HG03095 (cell line): Measurements from ENCODE around the gene CDAN1.
"Not testable (repeated sequence)": the region's sequence is repeated elsewhere in the genome, so short reads cannot be mapped to it uniquely, and the experiment has no call there.

ENCODE experiments used
- ATAC-seq: cut with Tn5 transposase; IDR thresholded peaks from one replicate; pipeline ENCODE4 v1.9.1; 2021; ENCODE audit warnings: moderate library complexity; ENCODE audit not compliant: unreplicated experiment

Gene CDAN1

GRCh38 chr15:42710662-42711061, 26.3 kb downstream of the CDAN1 start:
- no peak for ATAC-seq

- no peak for ATAC-seq
Measured at GRCh38 chr15:42707873-42708544, 28.9 kb downstream of the CDAN1 start.

GRCh38 chr15:42707068-42707467, 29.9 kb downstream of the CDAN1 start:
- no peak for ATAC-seq

GRCh38 chr15:42705336-42705735, 31.6 kb downstream of the CDAN1 start:
- ATAC-seq: no peak

- no peak for ATAC-seq
Measured at GRCh38 chr15:42704492-42704926, 32.4 kb downstream of the CDAN1 start.

GRCh38 chr15:42696626-42697025, 40.3 kb downstream of the CDAN1 start:
- ATAC-seq: no peak

- ATAC-seq: no peak
Measured at GRCh38 chr15:42695527-42696071, 41.3 kb downstream of the CDAN1 start.

- ATAC-seq: no peak
Measured at GRCh38 chr15:42694398-42694797, 42.5 kb downstream of the CDAN1 start.

GRCh38 chr15:42693942-42694341, 43.0 kb downstream of the CDAN1 start:
- ATAC-seq: no peak

- no peak for ATAC-seq
Measured at GRCh38 chr15:42693496-42693895, 43.4 kb downstream of the CDAN1 start.

GRCh38 chr15:42692997-42693396, 43.9 kb downstream of the CDAN1 start:
- no peak for ATAC-seq

GRCh38 chr15:42692536-42692935, 44.4 kb downstream of the CDAN1 start:
- no peak for ATAC-seq

GRCh38 chr15:42691770-42692169, 45.2 kb downstream of the CDAN1 start:
- no peak for ATAC-seq

GRCh38 chr15:42691308-42691707, 45.6 kb downstream of the CDAN1 start:
- no peak for ATAC-seq

GRCh38 chr15:42688301-42688700, 48.6 kb downstream of the CDAN1 start:
- no peak for ATAC-seq

GRCh38 chr15:42687740-42688139, 49.2 kb downstream of the CDAN1 start:
- ATAC-seq: no peak

GRCh38 chr15:42686281-42686680, 50.6 kb downstream of the CDAN1 start:
- no peak for ATAC-seq

- no peak for ATAC-seq
Measured at GRCh38 chr15:42681119-42681518, 55.8 kb downstream of the CDAN1 start.

- ATAC-seq: not testable (repeated sequence)
Measured at GRCh38 chr15:42680142-42680482, 56.8 kb downstream of the CDAN1 start.

GRCh38 chr15:42679285-42680141, 57.4 kb downstream of the CDAN1 start:
- no peak for ATAC-seq

- no peak for ATAC-seq
Measured at GRCh38 chr15:42675021-42675420, 61.9 kb downstream of the CDAN1 start.

GRCh38 chr15:42674472-42674871, 62.5 kb downstream of the CDAN1 start:
- no peak for ATAC-seq
